ENCODE results near the gene MAG.

DNA sequence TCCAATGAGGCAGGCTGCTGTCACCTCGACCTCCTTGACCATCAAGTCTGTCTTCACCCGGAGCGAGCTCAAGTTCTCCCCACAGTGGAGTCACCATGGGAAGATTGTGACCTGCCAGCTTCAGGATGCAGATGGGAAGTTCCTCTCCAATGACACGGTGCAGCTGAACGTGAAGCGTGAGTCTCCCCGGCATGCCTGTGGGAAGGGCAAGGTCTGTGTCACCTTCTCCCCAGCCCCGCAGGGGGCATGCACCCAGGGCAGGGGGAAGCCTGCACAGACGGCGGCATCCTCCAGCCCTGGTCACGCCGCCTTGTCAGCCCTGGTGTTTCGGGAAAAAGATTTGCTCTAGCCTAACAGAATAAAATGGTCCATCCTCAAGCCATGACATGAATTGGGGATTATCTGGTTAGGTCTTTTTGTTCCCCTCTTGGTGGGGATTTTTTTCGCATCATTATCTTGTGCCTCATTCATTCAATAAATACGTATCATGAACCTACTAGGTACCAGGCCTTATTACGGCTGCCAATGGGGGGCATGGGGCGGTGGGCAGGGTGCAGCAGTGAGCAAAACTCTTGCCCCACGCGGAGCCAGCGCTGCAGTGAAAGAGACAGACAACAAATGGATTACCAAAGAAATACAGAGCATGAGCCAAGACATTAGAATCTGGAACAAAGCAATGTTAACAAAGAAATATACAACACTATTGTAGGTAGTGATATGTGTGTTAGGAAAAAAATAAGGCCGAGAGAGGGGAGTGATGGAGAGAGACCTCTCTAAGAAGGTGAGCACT is 44.4 kb downstream of the MAG start:
- TF ChIP-seq POLR2A (IDR thresholded peaks at IDR 0.05), result no peak
- TF ChIP-seq, protein P1, sequence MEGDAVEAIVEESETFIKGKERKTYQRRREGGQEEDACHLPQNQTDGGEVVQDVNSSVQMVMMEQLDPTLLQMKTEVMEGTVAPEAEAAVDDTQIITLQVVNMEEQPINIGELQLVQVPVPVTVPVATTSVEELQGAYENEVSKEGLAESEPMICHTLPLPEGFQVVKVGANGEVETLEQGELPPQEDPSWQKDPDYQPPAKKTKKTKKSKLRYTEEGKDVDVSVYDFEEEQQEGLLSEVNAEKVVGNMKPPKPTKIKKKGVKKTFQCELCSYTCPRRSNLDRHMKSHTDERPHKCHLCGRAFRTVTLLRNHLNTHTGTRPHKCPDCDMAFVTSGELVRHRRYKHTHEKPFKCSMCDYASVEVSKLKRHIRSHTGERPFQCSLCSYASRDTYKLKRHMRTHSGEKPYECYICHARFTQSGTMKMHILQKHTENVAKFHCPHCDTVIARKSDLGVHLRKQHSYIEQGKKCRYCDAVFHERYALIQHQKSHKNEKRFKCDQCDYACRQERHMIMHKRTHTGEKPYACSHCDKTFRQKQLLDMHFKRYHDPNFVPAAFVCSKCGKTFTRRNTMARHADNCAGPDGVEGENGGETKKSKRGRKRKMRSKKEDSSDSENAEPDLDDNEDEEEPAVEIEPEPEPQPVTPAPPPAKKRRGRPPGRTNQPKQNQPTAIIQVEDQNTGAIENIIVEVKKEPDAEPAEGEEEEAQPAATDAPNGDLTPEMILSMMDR (IDR thresholded peaks at IDR 0.05), result no peak
